ENCODE data around the gene NRTN.
A peak's percentile ranks its signal among the peaks of the same experiment; 100 is the strongest.

Gene NRTN

GRCh38 chr19:5814852-5815246 is 10.0 kb downstream of the NRTN start:
- DNase-seq (ENCODE audit: low read depth in 2 of 2), result no peak

GRCh38 chr19:5817218-5817617 is 12.4 kb downstream of the NRTN start:
- no peak for DNase-seq (ENCODE audit: low read depth in 2 of 2)

DNA sequence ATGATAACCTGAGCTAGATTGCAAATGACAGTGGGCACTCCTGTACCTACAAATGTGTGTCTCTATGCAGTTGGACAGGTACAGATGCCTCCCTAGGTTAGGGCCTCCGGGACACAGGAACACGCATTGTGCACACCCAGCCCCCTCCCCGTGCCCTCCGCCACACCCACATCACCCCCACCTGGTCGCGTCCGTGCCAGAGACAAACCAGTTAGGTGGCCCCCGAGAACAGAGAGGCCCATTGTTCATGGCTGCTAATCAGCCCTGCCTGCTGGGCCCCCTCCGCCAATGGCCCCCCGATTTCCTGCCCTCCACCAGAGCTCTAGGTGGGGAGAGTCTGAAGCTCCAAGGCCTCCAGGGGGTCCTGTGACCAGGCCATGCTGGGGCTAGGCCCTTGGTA is 13.7 kb downstream of the NRTN start:
- DNase-seq (ENCODE audit: low read depth in 2 of 2), result no peak

DNA sequence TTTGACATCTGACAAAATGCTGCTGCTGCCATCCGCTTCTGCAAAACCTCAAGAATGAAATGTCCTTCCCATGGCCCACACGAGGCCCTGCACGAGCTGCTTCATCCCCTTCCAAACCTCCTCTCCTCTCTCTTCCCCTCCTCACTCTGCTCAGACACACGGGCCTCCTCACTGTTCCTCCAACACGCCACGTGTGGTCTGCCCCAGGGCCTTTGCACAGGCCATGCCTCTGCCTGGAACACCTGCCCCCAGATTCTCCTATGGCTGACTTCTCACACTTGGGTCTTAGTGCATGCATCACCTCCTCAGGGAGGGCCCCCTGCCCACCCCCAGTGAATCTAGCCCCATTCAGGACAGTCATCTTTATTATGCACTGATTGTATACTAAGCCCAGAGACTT is 15.9 kb downstream of the NRTN start:
- no peak for DNase-seq (ENCODE audit: low read depth in 2 of 2)

GRCh38 chr19:5821521-5822180 is 16.8 kb downstream of the NRTN start:
- no peak for DNase-seq (ENCODE audit: low read depth in 2 of 2)

- DNase-seq (ENCODE audit: low read depth in 2 of 2), result no peak
Observed at GRCh38 chr19:5822181-5822844, 17.4 kb downstream of the NRTN start.

DNA sequence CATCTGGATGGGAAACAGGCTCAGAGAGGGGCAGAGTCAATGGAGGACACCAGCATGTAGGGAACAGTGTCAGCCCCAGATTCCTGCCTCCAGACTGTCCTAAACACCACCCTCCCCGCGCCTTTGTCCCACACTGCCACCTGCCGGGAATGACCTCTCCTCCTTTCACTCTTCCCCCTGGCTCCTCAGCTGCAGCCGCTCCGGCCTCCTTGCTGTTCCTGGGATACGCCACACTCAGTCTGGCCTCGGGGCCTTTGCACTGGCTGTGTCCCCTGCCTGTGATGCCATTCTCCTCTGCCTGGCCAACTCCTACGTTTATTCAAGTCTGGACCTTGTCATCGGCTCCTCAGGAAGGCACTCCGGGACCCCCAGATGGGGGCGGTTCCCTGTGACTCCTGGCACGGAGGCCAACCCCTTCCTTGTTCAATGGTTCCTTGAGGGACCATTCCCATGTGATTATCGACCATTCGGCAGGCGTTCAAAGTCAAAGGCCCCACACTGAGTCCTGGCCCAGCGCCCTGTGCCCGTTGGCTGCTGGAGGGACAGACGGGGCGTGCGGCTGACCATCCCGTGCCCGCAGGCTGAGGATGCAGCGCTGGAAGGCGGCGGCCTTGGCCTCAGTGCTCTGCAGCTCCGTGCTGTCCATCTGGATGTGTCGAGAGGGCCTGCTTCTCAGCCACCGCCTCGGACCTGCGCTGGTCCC is 18.9 kb downstream of the NRTN start:
- DNase-seq (ENCODE audit: low read depth in 2 of 2), result no peak

- DNase-seq (ENCODE audit: low read depth in 2 of 2), result no peak
Observed at GRCh38 chr19:5824751-5825150, 19.9 kb downstream of the NRTN start.

- no peak for DNase-seq (ENCODE audit: low read depth in 2 of 2)
Observed at GRCh38 chr19:5825178-5825577, 20.3 kb downstream of the NRTN start.

GRCh38 chr19:5826531-5827341 is 21.9 kb downstream of the NRTN start:
- DNase-seq (ENCODE audit: low read depth in 2 of 2), result no peak

- DNase-seq (ENCODE audit: low read depth in 2 of 2), result no peak
Observed at GRCh38 chr19:5827342-5827890, 22.5 kb downstream of the NRTN start.

GRCh38 chr19:5827891-5828660 is 23.2 kb downstream of the NRTN start:
- peak; percentile 88 to 91 for DNase-seq (ENCODE audit: low read depth in 2 of 2)

- peak; percentile 2 to 3 for DNase-seq (ENCODE audit: low read depth in 2 of 2)
Observed at GRCh38 chr19:5828661-5829566, 24.0 kb downstream of the NRTN start.

- DNase-seq (ENCODE audit: low read depth in 2 of 2), result no peak
Observed at GRCh38 chr19:5829567-5830310, 24.9 kb downstream of the NRTN start.

DNA sequence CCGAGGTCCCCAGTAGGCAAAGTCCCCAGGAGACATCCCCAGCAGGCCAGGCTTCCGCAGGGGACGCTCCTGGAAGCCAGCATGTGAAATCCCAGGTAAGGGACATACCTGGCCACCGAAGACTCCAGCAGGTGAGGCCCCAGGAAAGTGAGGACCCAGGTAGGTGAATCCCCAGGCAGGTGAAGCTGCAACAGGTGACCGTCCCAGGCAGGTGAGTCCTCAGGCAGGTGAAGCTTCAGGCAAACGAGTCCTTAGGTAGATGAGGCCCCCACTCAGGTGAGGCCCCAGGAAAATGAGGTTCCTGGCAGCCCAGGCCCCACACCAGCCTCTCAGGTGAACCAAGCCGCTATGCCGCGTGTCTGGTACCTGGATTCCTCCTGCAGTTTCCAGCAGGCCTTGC is 26.3 kb downstream of the NRTN start:
- no peak for DNase-seq (ENCODE audit: low read depth in 2 of 2)

DNA sequence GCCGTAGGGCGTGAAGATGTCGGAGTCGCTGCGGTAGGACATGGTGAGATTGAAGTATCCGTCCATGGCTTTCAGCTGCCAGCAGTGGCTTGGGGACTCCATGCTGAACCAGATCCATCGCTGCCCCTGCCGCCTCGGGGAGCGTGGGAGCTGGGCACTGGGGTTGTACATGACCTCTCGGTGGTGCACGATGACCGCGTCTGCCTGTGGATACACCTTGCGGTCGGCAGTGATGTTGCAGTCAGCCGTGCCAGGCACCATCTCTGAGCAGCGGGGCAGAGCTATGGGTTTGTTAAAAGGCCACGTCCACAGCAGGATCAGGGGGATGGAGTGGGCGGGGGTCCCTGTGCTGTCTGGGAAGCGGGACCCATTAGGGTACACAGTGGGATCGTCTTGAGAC is 27.2 kb downstream of the NRTN start:
- no peak for DNase-seq (ENCODE audit: low read depth in 2 of 2)

GRCh38 chr19:5832527-5833216 is 27.8 kb downstream of the NRTN start:
- no peak for DNase-seq (ENCODE audit: low read depth in 2 of 2)

- DNase-seq (ENCODE audit: low read depth in 2 of 2), result no peak
Observed at GRCh38 chr19:5837761-5838352, 33.0 kb downstream of the NRTN start.

Measured in fibroblast of skin of left quadriceps (primary cell).